ENCODE results near the gene TCEA3. TPM values are rescaled to one million over a fixed set of nuclear protein-coding genes. Genes with fewer than 3 reads are reported as not detected.
"Not testable (repeated sequence)": the region's sequence is repeated elsewhere in the genome, so short reads cannot be mapped to it uniquely, and the experiment has no call there.

Gene TCEA3
- total RNA-seq, 4 donors from 2014 or later: 64.6 to 125 (median 104) TPM

- Histone ChIP-seq H3K4me3 (no peak overlapping the region), H3K36me3 (no peaks in the 10 kb centered on the region), H3K4me1 (peaks cover 0 to 19% (median 0%) of the 10 kb centered on the region in 4 donors), H3K27me3 (no peaks in the 10 kb centered on the region), H3K27ac (peak overlapping the region in 2 of 4 donors; percentile 33 to 70), H3K9me3 (no peaks in the 10 kb centered on the region)
- DNase-seq: peak in 2 of 3 donors; percentile 64 to 76
- TF ChIP-seq CTCF (IDR thresholded peaks at IDR 0.05) (no peak), POLR2A (IDR thresholded peaks at IDR 0.05) (no peak)
Observed at GRCh38 chr1:23384312-23385058, 40.1 kb downstream of the TCEA3 start.

GRCh38 chr1:23383577-23384311, 40.8 kb downstream of the TCEA3 start:
- Histone ChIP-seq H3K27me3 (no peaks in the 10 kb centered on the region), H3K4me1 (peaks cover 0 to 19% (median 0%) of the 10 kb centered on the region in 4 donors), H3K9me3 (no peaks in the 10 kb centered on the region), H3K36me3 (no peaks in the 10 kb centered on the region), H3K4me3 (no peak overlapping the region), H3K27ac (peak overlapping the region in 2 of 4 donors; percentile 33 to 58)
- DNase-seq: no peak
- TF ChIP-seq CTCF (IDR thresholded peaks at IDR 0.05) (no peak), POLR2A (IDR thresholded peaks at IDR 0.05) (no peak)

GRCh38 chr1:23381233-23381885, 43.2 kb downstream of the TCEA3 start:
- peak in 1 of 3 donors; percentile 70 for DNase-seq
- Histone ChIP-seq H3K4me1 (peaks cover 0 to 35% (median 0%) of the 10 kb centered on the region in 4 donors), H3K9me3 (no peaks in the 10 kb centered on the region), H3K36me3 (no peaks in the 10 kb centered on the region), H3K27ac (peak overlapping the region in 2 of 4 donors; percentile 49 to 53), H3K27me3 (no peaks in the 10 kb centered on the region), H3K4me3 (no peak overlapping the region)
- peak in 1 of 2 donors; percentile 22 for TF ChIP-seq POLR2A (IDR thresholded peaks at IDR 0.05)
- no peak for TF ChIP-seq CTCF (IDR thresholded peaks at IDR 0.05)

GRCh38 chr1:23380719-23381118, 43.8 kb downstream of the TCEA3 start:
- H3K4me1 ChIP-seq: peaks cover 0 to 36% (median 0%) of the 10 kb centered on the region in 4 donors
- DNase-seq: no peak
- no peaks in the 10 kb centered on the region for H3K27me3 ChIP-seq
- no peaks in the 10 kb centered on the region for H3K9me3 ChIP-seq
- H3K36me3 ChIP-seq: no peaks in the 10 kb centered on the region
- H3K4me3 ChIP-seq: no peak overlapping the region
- H3K27ac ChIP-seq: peak overlapping the region in 2 of 4 donors; percentile 49 to 53
- no peak for TF ChIP-seq CTCF (IDR thresholded peaks at IDR 0.05)

- not testable (repeated sequence) for DNase-seq, H3K4me3 ChIP-seq, H3K9me3 ChIP-seq, H3K27me3 ChIP-seq, H3K36me3 ChIP-seq
- peaks cover 0 to 32% (median 0%) of the 10 kb centered on the region in 4 donors for H3K4me1 ChIP-seq
- H3K27ac ChIP-seq: peak overlapping the region in 2 of 4 donors; percentile 49 to 53
Observed at GRCh38 chr1:23380236-23380635, 44.3 kb downstream of the TCEA3 start.
